ENCODE data around the gene NAGLU.

Gene NAGLU

GRCh38 chr17:42560246-42560645 is 24.2 kb downstream of the NAGLU start:
- Histone ChIP-seq H3K36me3 (ENCODE audit: low read depth) (peaks cover 18% of the 10 kb centered on the region), H3K4me1 (ENCODE audit: insufficient read depth, poor library complexity, severe bottlenecking) (no peaks in the 10 kb centered on the region), H3K4me3 (ENCODE audit: severe bottlenecking) (no peak overlapping the region), H3K27me3 (ENCODE audit: insufficient read depth, poor library complexity, severe bottlenecking) (no peaks in the 10 kb centered on the region), H3K27ac (ENCODE audit: poor library complexity, severe bottlenecking) (no peak overlapping the region), H3K9me3 (ENCODE audit: severe bottlenecking) (no peaks in the 10 kb centered on the region)
- no peak for TF ChIP-seq CTCF (IDR thresholded peaks at IDR 0.05; ENCODE audit: poor library complexity, severe bottlenecking)
- DNase-seq (ENCODE audit: low spot score) (no peak), ATAC-seq (ENCODE audit: low read depth) (no peak)

- TF ChIP-seq CTCF (IDR thresholded peaks at IDR 0.05; ENCODE audit: poor library complexity, severe bottlenecking): no peak
Observed at GRCh38 chr17:42561897-42562387, 25.9 kb downstream of the NAGLU start, which contains the start of gene COASY. TSS of gene COASY (plus strand) at chr17:42562148. CDS start at chr17:42562623, 475 bp downstream.

GRCh38 chr17:42562388-42563142 is 26.5 kb downstream of the NAGLU start:
- H3K9me3 ChIP-seq (ENCODE audit: severe bottlenecking): no peaks in the 10 kb centered on the region
- H3K27me3 ChIP-seq (ENCODE audit: insufficient read depth, poor library complexity, severe bottlenecking): no peaks in the 10 kb centered on the region
- H3K4me1 ChIP-seq (ENCODE audit: insufficient read depth, poor library complexity, severe bottlenecking): peaks cover 2% of the 10 kb centered on the region
- TF ChIP-seq CTCF (IDR thresholded peaks at IDR 0.05; ENCODE audit: poor library complexity, severe bottlenecking): no peak
- peaks cover 29% of the 10 kb centered on the region for H3K36me3 ChIP-seq (ENCODE audit: low read depth)
- peak overlapping the region; percentile 72 for H3K27ac ChIP-seq (ENCODE audit: poor library complexity, severe bottlenecking)
- H3K4me3 ChIP-seq (ENCODE audit: severe bottlenecking): peak overlapping the region; percentile 93
- DNase-seq (ENCODE audit: low spot score) (no peak), ATAC-seq (ENCODE audit: low read depth) (peak; percentile 31)

More at GRCh38 chr17:42561897-42562387, 25.9 kb downstream of the NAGLU start, which contains the start of gene COASY:
- Histone ChIP-seq H3K36me3 (ENCODE audit: low read depth) (peaks cover 29% of the 10 kb centered on the region), H3K27ac (ENCODE audit: poor library complexity, severe bottlenecking) (peak within 1 kb of the TSS; percentile 72), H3K4me1 (ENCODE audit: insufficient read depth, poor library complexity, severe bottlenecking) (peaks cover 2% of the 10 kb centered on the region), H3K4me3 (ENCODE audit: severe bottlenecking) (peak within 1 kb of the TSS; percentile 93), H3K9me3 (ENCODE audit: severe bottlenecking) (no peaks in the 10 kb centered on the region), H3K27me3 (ENCODE audit: insufficient read depth, poor library complexity, severe bottlenecking) (no peaks in the 10 kb centered on the region)
- peak; percentile 70 for ATAC-seq (ENCODE audit: low read depth)
- peak; percentile 97 for DNase-seq (ENCODE audit: low spot score)

- Histone ChIP-seq H3K9me3 (ENCODE audit: severe bottlenecking) (no peaks in the 10 kb centered on the region), H3K27ac (ENCODE audit: poor library complexity, severe bottlenecking) (peak overlapping the region; percentile 72), H3K4me1 (ENCODE audit: insufficient read depth, poor library complexity, severe bottlenecking) (peaks cover 2% of the 10 kb centered on the region), H3K27me3 (ENCODE audit: insufficient read depth, poor library complexity, severe bottlenecking) (no peaks in the 10 kb centered on the region), H3K4me3 (ENCODE audit: severe bottlenecking) (peak overlapping the region; percentile 93), H3K36me3 (ENCODE audit: low read depth) (peaks cover 31% of the 10 kb centered on the region)
- TF ChIP-seq CTCF (IDR thresholded peaks at IDR 0.05; ENCODE audit: poor library complexity, severe bottlenecking): no peak
- no peak for ATAC-seq (ENCODE audit: low read depth)
- no peak for DNase-seq (ENCODE audit: low spot score)
Observed at GRCh38 chr17:42563143-42563509, 27.1 kb downstream of the NAGLU start.

GRCh38 chr17:42563543-42563942 is 27.5 kb downstream of the NAGLU start:
- TF ChIP-seq CTCF (IDR thresholded peaks at IDR 0.05; ENCODE audit: poor library complexity, severe bottlenecking): no peak
- Histone ChIP-seq H3K4me3 (ENCODE audit: severe bottlenecking) (no peak overlapping the region), H3K27ac (ENCODE audit: poor library complexity, severe bottlenecking) (peak overlapping the region; percentile 72), H3K27me3 (ENCODE audit: insufficient read depth, poor library complexity, severe bottlenecking) (no peaks in the 10 kb centered on the region), H3K9me3 (ENCODE audit: severe bottlenecking) (no peaks in the 10 kb centered on the region), H3K4me1 (ENCODE audit: insufficient read depth, poor library complexity, severe bottlenecking) (peaks cover 2% of the 10 kb centered on the region), H3K36me3 (ENCODE audit: low read depth) (peaks cover 35% of the 10 kb centered on the region)
- ATAC-seq (ENCODE audit: low read depth) (no peak), DNase-seq (ENCODE audit: low spot score) (no peak)
